ENCODE results near the gene PFKFB3.
A peak's percentile ranks its signal among the peaks of the same experiment; 100 is the strongest.
"Not testable (repeated sequence)": the region's sequence is repeated elsewhere in the genome, so short reads cannot be mapped to it uniquely, and the experiment has no call there.

PFKFB3 gene

GRCh38 chr10:6202684-6203330, at the start of gene PFKFB3:
Gene PFKFB3, plus strand, starts transcription at chr10:6202932. Its CDS starts 329 bp downstream, at chr10:6203261.
- peak; percentile 93 for DNase-seq

- no peak for DNase-seq
Measured at GRCh38 chr10:6153845-6154244, 48.9 kb upstream of the PFKFB3 start.

GRCh38 chr10:6154566-6154965, 48.2 kb upstream of the PFKFB3 start:
- no peak for DNase-seq

GRCh38 chr10:6158276-6158675, 44.5 kb upstream of the PFKFB3 start:
- no peak for DNase-seq

GRCh38 chr10:6161921-6162320, 40.8 kb upstream of the PFKFB3 start:
- DNase-seq: no peak

GRCh38 chr10:6162589-6163356, 40.0 kb upstream of the PFKFB3 start:
- peak; percentile 56 for DNase-seq

- DNase-seq: peak; percentile 96
Measured at GRCh38 chr10:6163364-6164270, 39.1 kb upstream of the PFKFB3 start.

GRCh38 chr10:6164271-6165095, 38.2 kb upstream of the PFKFB3 start:
- DNase-seq: no peak

GRCh38 chr10:6165221-6165725, 37.5 kb upstream of the PFKFB3 start:
- DNase-seq: no peak

- DNase-seq: not testable (repeated sequence)
Measured at GRCh38 chr10:6165933-6166332, 36.8 kb upstream of the PFKFB3 start.

GRCh38 chr10:6167456-6167855, 35.3 kb upstream of the PFKFB3 start:
- no peak for DNase-seq

- no peak for DNase-seq
Measured at GRCh38 chr10:6168084-6168483, 34.6 kb upstream of the PFKFB3 start.

- no peak for DNase-seq
Measured at GRCh38 chr10:6170638-6171037, 32.1 kb upstream of the PFKFB3 start.

- DNase-seq: no peak
Measured at GRCh38 chr10:6171881-6172695, 30.6 kb upstream of the PFKFB3 start.

GRCh38 chr10:6173203-6173602, 29.5 kb upstream of the PFKFB3 start:
- DNase-seq: no peak

GRCh38 chr10:6174201-6174874, 28.4 kb upstream of the PFKFB3 start:
- DNase-seq: no peak

GRCh38 chr10:6175329-6176055, 27.2 kb upstream of the PFKFB3 start:
- no peak for DNase-seq

- DNase-seq: no peak
Measured at GRCh38 chr10:6176691-6177231, 26.0 kb upstream of the PFKFB3 start.

GRCh38 chr10:6177880-6178281, 24.9 kb upstream of the PFKFB3 start:
- DNase-seq: no peak

- no peak for DNase-seq
Measured at GRCh38 chr10:6178581-6178980, 24.2 kb upstream of the PFKFB3 start.
